HCT116 (cell line): ENCODE measurements around the gene PAOX. TPM values are rescaled to one million over a fixed set of nuclear protein-coding genes. Genes with fewer than 3 reads are reported as not detected.
"Not testable (repeated sequence)": the region's sequence is repeated elsewhere in the genome, so short reads cannot be mapped to it uniquely, and the experiment has no call there.

Experiments
- ATAC-seq: fragments of 200-7000 bp; cut with Tn5 transposase; 2 replicates; pipeline ENCODE4 v1.9.1; 2020; ENCODE audit warnings: mild to moderate bottlenecking, moderate library complexity
- BruUV-seq: library from RNA; stranded (reverse); fragments of 400-500 nt; replicated peaks from 2 replicates; lab custom pipeline; 2021; lab: Mats Ljungman, UMichigan
- CTCF ChIA-PET: fragments of 300-600 bp; sonication (Branson Sonifier 250); formaldehyde crosslinking; loops from one replicate; lab custom pipeline; 2021; ENCODE audit warnings: antibody characterized with exemption; lab: Charles Lee
- POLR2A ChIA-PET: fragments of 300-600, 350-600 bp; sonication (Branson Sonifier 250); formaldehyde crosslinking; loops from one replicate; lab custom pipeline; 2021; ENCODE audit warnings: antibody characterized with exemption; lab: Charles Lee
- RAD21 ChIA-PET, 2 experiments: fragments of 300-600 bp; sonication (Branson Sonifier 250); formaldehyde crosslinking; loops; one replicate each; lab custom pipeline; 2023; ENCODE audit warnings: low total read pairs in 2 of 2; ENCODE audit not compliant: uncharacterized antibody in 2 of 2, unreplicated experiment in 2 of 2, low non-redundant PET in 1 of 2; lab: Charles Lee
- DNase-seq: peaks from one replicate; pipeline ENCODE4 v3.0.0-alpha.2; 2010; ENCODE audit warnings: low read depth, low spot score
- H2AFZ ChIP-seq: fragments of 200-600 bp; shearing (Covaris generic), sonication (generic); 2 replicates; pipeline ENCODE4 v1.6.1; 2017; ENCODE audit warnings: low read depth, mixed run types, mixed read lengths, antibody characterized with exemption, low read length; ENCODE audit not compliant: poor library complexity, severe bottlenecking
- H3K27ac ChIP-seq: 2 replicates; pipeline ENCODE4 v1.5.1; 2012; ENCODE audit warnings: low read depth, low read length
- H3K27me3 ChIP-seq: fragments of 200-600 bp; sonication (generic); 2 replicates; pipeline ENCODE4 v1.6.1; 2016; ENCODE audit warnings: mixed run types, low read length, mixed read lengths; ENCODE audit not compliant: insufficient read depth
- H3K36me3 ChIP-seq, 2 experiments: fragments of 200-500 bp in 1 of 2; fragments of 200-600 bp in 1 of 2; sonication (Bioruptor generic) in 1 of 2; sonication (generic) in 1 of 2; 2 replicates each; pipeline versions ENCODE4 v1.5.1 to v1.6.1; 2014 to 2016; ENCODE audit warnings: low read length in 2 of 2, inconsistent platforms in 1 of 2, mixed read lengths in 1 of 2, mixed run types in 1 of 2; ENCODE audit not compliant: insufficient read depth in 2 of 2, control insufficient read depth in 1 of 2
- H3K4me1 ChIP-seq, 2 experiments: fragments of 200-600 bp in 1 of 2; sonication (generic) in 1 of 2; 2 replicates each; pipeline versions ENCODE4 v1.5.1 to v1.6.1; 2012 to 2017; ENCODE audit warnings: low read length in 2 of 2, inconsistent platforms in 1 of 2, mild to moderate bottlenecking in 1 of 2, mixed read lengths in 1 of 2, mixed run types in 1 of 2, moderate library complexity in 1 of 2; ENCODE audit not compliant: insufficient read depth in 2 of 2, control insufficient read depth in 1 of 2
- H3K4me2 ChIP-seq: fragments of 200-600 bp; sonication (generic); 2 replicates; pipeline ENCODE4 v1.6.1; 2017; ENCODE audit warnings: mixed run types, low read length, mixed read lengths
- H3K4me3 ChIP-seq, 2 experiments: fragments of 200-600 bp in 1 of 2; sonication (generic) in 1 of 2; replicated peaks in 1 of 2; 2 replicates each; pipeline ENCODE4 v1.5.1; 2011 to 2016; ENCODE audit warnings: low read length in 2 of 2, control low read depth in 1 of 2, low read depth in 1 of 2, mild to moderate bottlenecking in 1 of 2, mixed read lengths in 1 of 2, mixed run types in 1 of 2
- H3K79me2 ChIP-seq: fragments of 200-600 bp; sonication (generic); 2 replicates; pipeline ENCODE4 v1.6.1; 2017; ENCODE audit warnings: mild to moderate bottlenecking, mixed run types, low read length, moderate library complexity, mixed read lengths; ENCODE audit not compliant: insufficient read depth
- H3K9ac ChIP-seq: fragments of 200-600 bp; sonication (generic); 2 replicates; pipeline ENCODE4 v1.6.1; 2016; ENCODE audit warnings: low read length, mixed read lengths
- H3K9me2 ChIP-seq: fragments of 200-600 bp; sonication (generic), shearing (Covaris generic); 2 replicates; pipeline ENCODE4 v1.6.1; 2017; ENCODE audit warnings: mixed run types, mild to moderate bottlenecking, moderate library complexity; ENCODE audit not compliant: insufficient read depth
- H3K9me3 ChIP-seq, 2 experiments: fragments of 200-500 bp in 1 of 2; fragments of 200-600 bp in 1 of 2; sonication (Bioruptor generic) in 1 of 2; sonication (generic) in 1 of 2; 2 replicates each; pipeline ENCODE4 v1.6.1; 2014 to 2017; ENCODE audit warnings: low read length in 2 of 2, mixed read lengths in 2 of 2, inconsistent platforms in 1 of 2, low read depth in 1 of 2, mild to moderate bottlenecking in 1 of 2, mixed run types in 1 of 2, moderate library complexity in 1 of 2; ENCODE audit not compliant: control insufficient read depth in 1 of 2, insufficient read depth in 1 of 2
- H4K20me1 ChIP-seq: fragments of 200-600 bp; sonication (generic), shearing (Covaris generic); 2 replicates; pipeline ENCODE4 v1.6.1; 2017; ENCODE audit warnings: mixed run types, mild to moderate bottlenecking, moderate library complexity; ENCODE audit not compliant: insufficient read depth
- ATF3 ChIP-seq: IDR thresholded peaks from 2 replicates; pipeline ENCODE4 v1.6.1; 2012
- CBX3 ChIP-seq: IDR thresholded peaks from 2 replicates; pipeline ENCODE4 v1.6.1; 2012; ENCODE audit warnings: low read depth
- CEBPB ChIP-seq: IDR thresholded peaks from 2 replicates; pipeline ENCODE4 v1.6.1; 2012; ENCODE audit warnings: low read depth
- ELF1 ChIP-seq: IDR thresholded peaks from 2 replicates; pipeline ENCODE4 v1.6.1; 2012; ENCODE audit warnings: low read depth, borderline replicate concordance
- EZH2phosphoT487 ChIP-seq: fragments of 200-600 bp; IDR thresholded peaks from 2 replicates; pipeline ENCODE4 v1.6.1; 2018; ENCODE audit warnings: antibody characterized with exemption, borderline replicate concordance
- JUND ChIP-seq: IDR thresholded peaks from 2 replicates; pipeline ENCODE4 v1.6.1; 2012
- POLR2A ChIP-seq: IDR thresholded peaks from 2 replicates; pipeline ENCODE4 v1.7.0; 2011; ENCODE audit warnings: borderline replicate concordance; ENCODE audit not compliant: insufficient read depth, insufficient read length; ENCODE audit errors: extremely low read depth
- YY1 ChIP-seq: IDR thresholded peaks from 2 replicates; pipeline ENCODE4 v1.6.1; 2011; ENCODE audit warnings: low read length, low read depth, moderate library complexity, mild to moderate bottlenecking; ENCODE audit not compliant: insufficient replicate concordance; ENCODE audit errors: extremely low read depth
- intact Hi-C: fragments of 100-400 bp; cut with micrococcal nuclease; formaldehyde crosslinking; loops from 2 replicates; pipeline ENCODE4 v1.10.0; 2022
- total RNA-seq: library from RNA; stranded (reverse); gene quantifications from one replicate; pipeline ENCODE4 v1.2.1, GENCODE V29; 2021; ENCODE audit not compliant: unreplicated experiment
- TF ChIP-seq, protein P1 (sequence below): IDR thresholded peaks from 2 replicates; pipeline ENCODE4 v1.6.1; 2012; ENCODE audit warnings: low read depth

The PAOX gene
- total RNA-seq, 1 experiment from 2014 or later: 3.5 TPM

- peak; percentile 30; the same call in 1 of the 2 replicates for ATAC-seq
- no peaks in the 10 kb centered on the region for H3K9me3 ChIP-seq
- ChIA-PET POLR2A (no interaction called here), CTCF (no interaction called here), RAD21 (no interaction called here)
- no peak for DNase-seq
- H3K36me3 ChIP-seq: no peaks in the 10 kb centered on the region
- no peak overlapping the region for H3K4me3 ChIP-seq
- intact Hi-C loops: no loop called here
- no peaks in the 10 kb centered on the region for H4K20me1 ChIP-seq
- no peak overlapping the region for H2AFZ ChIP-seq
- no peaks in the 10 kb centered on the region for H3K9me2 ChIP-seq
- no peak overlapping the region for H3K27ac ChIP-seq
- H3K4me2 ChIP-seq: no peak overlapping the region
- TF ChIP-seq, protein P1, sequence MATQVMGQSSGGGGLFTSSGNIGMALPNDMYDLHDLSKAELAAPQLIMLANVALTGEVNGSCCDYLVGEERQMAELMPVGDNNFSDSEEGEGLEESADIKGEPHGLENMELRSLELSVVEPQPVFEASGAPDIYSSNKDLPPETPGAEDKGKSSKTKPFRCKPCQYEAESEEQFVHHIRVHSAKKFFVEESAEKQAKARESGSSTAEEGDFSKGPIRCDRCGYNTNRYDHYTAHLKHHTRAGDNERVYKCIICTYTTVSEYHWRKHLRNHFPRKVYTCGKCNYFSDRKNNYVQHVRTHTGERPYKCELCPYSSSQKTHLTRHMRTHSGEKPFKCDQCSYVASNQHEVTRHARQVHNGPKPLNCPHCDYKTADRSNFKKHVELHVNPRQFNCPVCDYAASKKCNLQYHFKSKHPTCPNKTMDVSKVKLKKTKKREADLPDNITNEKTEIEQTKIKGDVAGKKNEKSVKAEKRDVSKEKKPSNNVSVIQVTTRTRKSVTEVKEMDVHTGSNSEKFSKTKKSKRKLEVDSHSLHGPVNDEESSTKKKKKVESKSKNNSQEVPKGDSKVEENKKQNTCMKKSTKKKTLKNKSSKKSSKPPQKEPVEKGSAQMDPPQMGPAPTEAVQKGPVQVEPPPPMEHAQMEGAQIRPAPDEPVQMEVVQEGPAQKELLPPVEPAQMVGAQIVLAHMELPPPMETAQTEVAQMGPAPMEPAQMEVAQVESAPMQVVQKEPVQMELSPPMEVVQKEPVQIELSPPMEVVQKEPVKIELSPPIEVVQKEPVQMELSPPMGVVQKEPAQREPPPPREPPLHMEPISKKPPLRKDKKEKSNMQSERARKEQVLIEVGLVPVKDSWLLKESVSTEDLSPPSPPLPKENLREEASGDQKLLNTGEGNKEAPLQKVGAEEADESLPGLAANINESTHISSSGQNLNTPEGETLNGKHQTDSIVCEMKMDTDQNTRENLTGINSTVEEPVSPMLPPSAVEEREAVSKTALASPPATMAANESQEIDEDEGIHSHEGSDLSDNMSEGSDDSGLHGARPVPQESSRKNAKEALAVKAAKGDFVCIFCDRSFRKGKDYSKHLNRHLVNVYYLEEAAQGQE: no peak
- TF ChIP-seq CBX3 (no peak), CEBPB (no peak), JUND (no peak), ELF1 (no peak), EZH2phosphoT487 (no peak), ATF3 (no peak), POLR2A (no peak), YY1 (no peak)
- no peaks in the 10 kb centered on the region for H3K27me3 ChIP-seq
- BruUV-seq: no TSS peak
- H3K9ac ChIP-seq: no peak overlapping the region
- no peaks in the 10 kb centered on the region for H3K4me1 ChIP-seq
- no peaks in the 10 kb centered on the region for H3K79me2 ChIP-seq
These were observed 44.0 kb downstream of the PAOX start for GRCh38 chr10:133422807-133423771.

DNA sequence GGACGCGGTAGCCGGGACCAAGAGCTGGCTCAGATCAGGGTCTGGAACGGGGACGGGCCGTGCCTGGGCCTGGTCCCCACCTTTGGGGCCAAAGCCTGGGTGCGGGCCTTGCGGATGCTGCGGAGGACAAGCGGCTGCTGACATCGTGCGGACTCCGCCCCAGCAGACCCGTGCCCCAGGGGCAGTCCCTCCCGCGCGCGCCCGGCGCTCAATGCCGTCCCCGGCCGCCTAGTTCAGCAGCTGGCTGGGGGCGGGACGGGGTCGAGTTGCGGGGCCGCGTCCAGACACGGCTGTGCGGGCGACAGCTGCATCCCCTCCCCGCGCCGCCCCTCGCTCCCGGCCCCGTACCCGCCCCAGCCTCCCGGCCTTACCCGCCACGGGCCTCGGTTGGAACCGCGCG, 45.0 kb downstream of the PAOX start:
- H3K9ac ChIP-seq, H3K79me2 ChIP-seq, CTCF ChIA-PET, RAD21 ChIA-PET, H3K36me3 ChIP-seq, intact Hi-C loops, H3K27me3 ChIP-seq, H2AFZ ChIP-seq, H3K27ac ChIP-seq, H3K4me1 ChIP-seq, DNase-seq, H3K9me3 ChIP-seq, BruUV-seq, H4K20me1 ChIP-seq, H3K4me2 ChIP-seq, H3K4me3 ChIP-seq, POLR2A ChIA-PET, ATAC-seq, H3K9me2 ChIP-seq: not testable (repeated sequence)

DNA sequence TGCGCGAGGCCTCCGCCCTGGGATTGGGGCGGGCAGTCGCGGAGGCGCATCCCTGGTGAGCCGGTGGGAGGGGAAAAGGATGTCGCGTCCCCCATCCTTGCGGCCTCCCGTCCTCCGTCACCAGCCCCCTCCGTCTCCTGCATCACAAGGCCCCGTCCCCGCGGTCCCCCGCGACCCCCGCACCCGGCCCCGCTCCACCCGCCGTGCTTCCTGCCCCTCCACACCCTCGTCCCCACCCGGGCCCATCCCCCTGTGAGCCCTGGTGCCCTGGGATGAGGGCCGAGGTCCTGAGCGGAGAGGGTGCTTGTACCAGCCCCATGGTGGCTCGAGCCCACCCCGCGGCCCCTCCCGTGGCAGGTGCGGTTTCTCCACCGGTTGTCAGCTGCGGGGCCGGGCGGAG, 45.5 kb downstream of the PAOX start, which contains the start of gene SPRN:
SPRN (minus strand) TSS at position 25 of the 400 bp plus-strand sequence. CDS start 944 bp downstream, outside the sequence.
- intact Hi-C loops, DNase-seq, POLR2A ChIA-PET, H3K4me2 ChIP-seq, BruUV-seq, H3K27me3 ChIP-seq, H2AFZ ChIP-seq, ATAC-seq, H3K4me3 ChIP-seq, CTCF ChIA-PET, H3K4me1 ChIP-seq, H3K27ac ChIP-seq, H4K20me1 ChIP-seq, H3K79me2 ChIP-seq, H3K36me3 ChIP-seq, H3K9ac ChIP-seq, H3K9me3 ChIP-seq, H3K9me2 ChIP-seq, RAD21 ChIA-PET: not testable (repeated sequence)
